ENCODE results near the gene UQCRH. TPM values are rescaled to one million over a fixed set of nuclear protein-coding genes. Genes with fewer than 3 reads are reported as not detected.

UQCRH gene
- total RNA-seq, result 103 TPM

- DNase-seq (ENCODE audit: low spot score) (peak; percentile 94), ATAC-seq (peak; percentile 97)
- intact Hi-C loops (cut with DNase I), result no loop called here
Observed at GRCh38 chr1:46303038-46303871, at the start of gene UQCRH, which contains the start of gene LRRC41. Gene UQCRH (plus strand): TSS chr1:46303698. CDS start chr1:46303767, 69 bp downstream. Gene LRRC41 (minus strand): TSS chr1:46303616. CDS start chr1:46303322, 294 bp downstream.

GRCh38 chr1:46254668-46255067 is 48.8 kb upstream of the UQCRH start:
- DNase-seq (ENCODE audit: low spot score), result no peak
- intact Hi-C loops (cut with DNase I), result no loop called here
- no peak for ATAC-seq

GRCh38 chr1:46256523-46256922 is 47.0 kb upstream of the UQCRH start:
- DNase-seq (ENCODE audit: low spot score) (no peak), ATAC-seq (no peak)
- intact Hi-C loops (cut with DNase I), result no loop called here

- no peak for ATAC-seq
- no peak for DNase-seq (ENCODE audit: low spot score)
- intact Hi-C loops (cut with DNase I), result no loop called here
Observed at GRCh38 chr1:46262508-46262907, 41.0 kb upstream of the UQCRH start.

- ATAC-seq (no peak), DNase-seq (ENCODE audit: low spot score) (no peak)
- intact Hi-C loops (cut with DNase I), result no loop called here
Observed at GRCh38 chr1:46263146-46263545, 40.4 kb upstream of the UQCRH start.

GRCh38 chr1:46268578-46268977 is 34.9 kb upstream of the UQCRH start:
- intact Hi-C loops (cut with DNase I), result no loop called here

GRCh38 chr1:46274225-46275029 is 29.1 kb upstream of the UQCRH start:
- ATAC-seq (no peak), DNase-seq (ENCODE audit: low spot score) (no peak)
- intact Hi-C loops (cut with DNase I), result no loop called here

More at GRCh38 chr1:46268578-46268977, 34.9 kb upstream of the UQCRH start:
- no peak for DNase-seq (ENCODE audit: low spot score)
- no peak for ATAC-seq

GRCh38 chr1:46275030-46275337 is 28.5 kb upstream of the UQCRH start:
- ATAC-seq, result no peak

GRCh38 chr1:46277658-46278373 is 25.7 kb upstream of the UQCRH start:
- intact Hi-C loops (cut with DNase I), result no loop called here
- ATAC-seq, result peak; percentile 7
- no peak for DNase-seq (ENCODE audit: low spot score)

More at GRCh38 chr1:46275030-46275337, 28.5 kb upstream of the UQCRH start:
- no peak for DNase-seq (ENCODE audit: low spot score)
- intact Hi-C loops (cut with DNase I), result no loop called here

- DNase-seq (ENCODE audit: low spot score) (peak; percentile 69), ATAC-seq (peak; percentile 78)
- intact Hi-C loops (cut with DNase I), result no loop called here
Observed at GRCh38 chr1:46278807-46279206, 24.7 kb upstream of the UQCRH start.

GRCh38 chr1:46280092-46280491 is 23.4 kb upstream of the UQCRH start:
- intact Hi-C loops (cut with DNase I), result no loop called here
- DNase-seq (ENCODE audit: low spot score), result no peak
- ATAC-seq, result no peak

- intact Hi-C loops (cut with DNase I), result no loop called here
- ATAC-seq, result no peak
- DNase-seq (ENCODE audit: low spot score), result no peak
Observed at GRCh38 chr1:46281021-46281420, 22.5 kb upstream of the UQCRH start.

GRCh38 chr1:46284058-46284457 is 19.4 kb upstream of the UQCRH start:
- no peak for ATAC-seq
- intact Hi-C loops (cut with DNase I), result no loop called here
- no peak for DNase-seq (ENCODE audit: low spot score)

GRCh38 chr1:46284597-46285564 is 18.6 kb upstream of the UQCRH start:
- intact Hi-C loops (cut with DNase I), result no loop called here
- DNase-seq (ENCODE audit: low spot score) (no peak), ATAC-seq (no peak)

- intact Hi-C loops (cut with DNase I), result no loop called here
- ATAC-seq (no peak), DNase-seq (ENCODE audit: low spot score) (no peak)
Observed at GRCh38 chr1:46285730-46286477, 17.6 kb upstream of the UQCRH start.

GRCh38 chr1:46288485-46289133 is 14.9 kb upstream of the UQCRH start:
- intact Hi-C loops (cut with DNase I), result no loop called here
- no peak for ATAC-seq

GRCh38 chr1:46289134-46289494 is 14.4 kb upstream of the UQCRH start:
- no peak for ATAC-seq
- no peak for DNase-seq (ENCODE audit: low spot score)
- intact Hi-C loops (cut with DNase I), result no loop called here

More at GRCh38 chr1:46288485-46289133, 14.9 kb upstream of the UQCRH start:
- DNase-seq (ENCODE audit: low spot score), result no peak
